ENCODE measurements around the gene QSOX2.

The QSOX2 gene

DNA sequence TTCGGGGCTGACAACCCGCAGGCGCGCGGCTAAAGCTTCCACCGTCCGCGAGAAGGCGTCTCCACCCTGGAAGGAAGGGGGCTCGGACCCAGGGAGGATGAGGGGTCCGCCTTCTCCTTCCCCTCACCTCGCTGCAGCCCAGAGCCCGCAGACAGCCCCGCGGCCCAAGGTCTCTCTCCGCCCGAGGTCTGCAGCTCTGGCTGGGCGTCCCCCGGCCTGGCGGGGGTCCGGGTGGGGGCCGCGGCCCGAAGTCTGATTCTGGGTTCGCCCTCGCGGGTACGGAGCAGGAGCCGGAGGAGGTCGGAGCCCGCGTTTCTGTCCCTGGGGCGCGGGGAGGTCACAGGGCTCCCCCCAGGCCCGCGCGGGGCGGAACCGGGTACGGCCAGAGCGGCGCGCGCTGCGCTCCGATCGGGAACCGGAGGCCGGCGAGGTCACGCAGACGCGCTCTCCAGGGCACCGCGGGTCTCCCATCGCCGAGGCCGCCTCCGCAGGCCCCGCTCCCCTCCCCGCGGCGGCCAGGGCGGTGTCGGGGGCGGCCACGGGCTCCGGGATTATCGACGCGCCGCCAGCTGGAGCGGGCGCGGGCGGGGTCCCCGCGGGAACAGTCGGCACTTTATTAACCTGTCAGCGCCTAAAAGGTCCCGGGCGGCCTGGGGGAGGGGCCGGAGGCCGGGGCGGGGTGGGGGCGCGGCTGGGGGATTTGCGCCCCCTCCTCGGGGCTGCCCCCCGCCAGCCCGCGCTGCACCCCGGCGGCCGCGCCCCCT, 52.3 kb downstream of the QSOX2 start:
- no peak for TF ChIP-seq FOXP2 (optimal IDR thresholded peaks at IDR 0.05; ENCODE audit: borderline replicate concordance, extremely low read depth, extremely low read length, insufficient read depth)
- TF ChIP-seq TAF1 (IDR thresholded peaks at IDR 0.05; ENCODE audit: borderline replicate concordance, insufficient read depth, low read length) = no peak
- no peak for TF ChIP-seq POLR2AphosphoS5 (IDR thresholded peaks at IDR 0.05; ENCODE audit: low read depth, low read length)
- no peak for TF ChIP-seq SIN3A (IDR thresholded peaks at IDR 0.05; ENCODE audit: borderline replicate concordance, insufficient read depth, low read length)
- TF ChIP-seq, protein P1, sequence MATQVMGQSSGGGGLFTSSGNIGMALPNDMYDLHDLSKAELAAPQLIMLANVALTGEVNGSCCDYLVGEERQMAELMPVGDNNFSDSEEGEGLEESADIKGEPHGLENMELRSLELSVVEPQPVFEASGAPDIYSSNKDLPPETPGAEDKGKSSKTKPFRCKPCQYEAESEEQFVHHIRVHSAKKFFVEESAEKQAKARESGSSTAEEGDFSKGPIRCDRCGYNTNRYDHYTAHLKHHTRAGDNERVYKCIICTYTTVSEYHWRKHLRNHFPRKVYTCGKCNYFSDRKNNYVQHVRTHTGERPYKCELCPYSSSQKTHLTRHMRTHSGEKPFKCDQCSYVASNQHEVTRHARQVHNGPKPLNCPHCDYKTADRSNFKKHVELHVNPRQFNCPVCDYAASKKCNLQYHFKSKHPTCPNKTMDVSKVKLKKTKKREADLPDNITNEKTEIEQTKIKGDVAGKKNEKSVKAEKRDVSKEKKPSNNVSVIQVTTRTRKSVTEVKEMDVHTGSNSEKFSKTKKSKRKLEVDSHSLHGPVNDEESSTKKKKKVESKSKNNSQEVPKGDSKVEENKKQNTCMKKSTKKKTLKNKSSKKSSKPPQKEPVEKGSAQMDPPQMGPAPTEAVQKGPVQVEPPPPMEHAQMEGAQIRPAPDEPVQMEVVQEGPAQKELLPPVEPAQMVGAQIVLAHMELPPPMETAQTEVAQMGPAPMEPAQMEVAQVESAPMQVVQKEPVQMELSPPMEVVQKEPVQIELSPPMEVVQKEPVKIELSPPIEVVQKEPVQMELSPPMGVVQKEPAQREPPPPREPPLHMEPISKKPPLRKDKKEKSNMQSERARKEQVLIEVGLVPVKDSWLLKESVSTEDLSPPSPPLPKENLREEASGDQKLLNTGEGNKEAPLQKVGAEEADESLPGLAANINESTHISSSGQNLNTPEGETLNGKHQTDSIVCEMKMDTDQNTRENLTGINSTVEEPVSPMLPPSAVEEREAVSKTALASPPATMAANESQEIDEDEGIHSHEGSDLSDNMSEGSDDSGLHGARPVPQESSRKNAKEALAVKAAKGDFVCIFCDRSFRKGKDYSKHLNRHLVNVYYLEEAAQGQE (IDR thresholded peaks at IDR 0.05; ENCODE audit: insufficient read depth in 1 of 2, low read depth in 2 of 2, low read length in 2 of 2) = no peak

DNA sequence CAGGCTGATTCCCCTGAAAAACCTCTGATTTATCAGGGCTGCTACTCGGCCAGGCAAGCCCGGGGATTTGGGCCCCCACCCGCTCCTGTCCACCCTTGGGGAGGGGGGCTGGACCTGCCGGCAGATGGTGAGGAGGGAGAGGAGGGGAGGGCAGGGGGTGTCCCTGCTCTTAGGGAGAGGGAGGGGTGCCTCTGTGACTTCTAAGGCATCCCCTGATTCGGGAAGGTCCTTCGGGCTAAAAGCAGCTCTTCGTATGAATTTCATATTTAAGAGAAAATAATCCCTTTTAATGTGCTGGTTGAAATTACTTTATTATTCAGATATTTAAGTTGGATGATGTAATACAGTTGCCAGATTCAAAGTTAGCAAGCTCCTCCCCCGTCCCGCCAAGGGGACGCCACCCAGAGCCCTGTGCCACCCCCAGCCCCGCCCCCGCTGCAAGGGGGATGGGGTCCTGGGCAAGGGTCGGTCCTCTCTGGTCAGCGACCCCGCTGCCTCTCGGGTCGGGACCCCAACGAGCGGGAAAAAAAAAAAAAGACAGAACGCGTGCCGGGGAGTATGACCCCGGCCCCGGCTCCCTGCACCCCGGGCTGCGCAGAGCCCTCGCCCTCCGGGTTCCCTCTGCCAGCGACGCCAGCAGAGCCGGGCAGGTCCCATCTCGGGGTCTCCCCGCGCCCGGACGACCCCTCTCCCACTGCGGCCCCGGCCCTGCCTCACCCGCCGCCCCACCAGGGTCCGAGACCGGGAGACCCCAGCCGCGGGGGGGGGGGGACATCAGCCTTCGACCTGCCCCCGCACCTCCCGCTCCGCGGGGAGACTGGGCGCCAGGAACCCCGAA, 53.1 kb downstream of the QSOX2 start:
- TF ChIP-seq FOXP2 (optimal IDR thresholded peaks at IDR 0.05; ENCODE audit: borderline replicate concordance, extremely low read depth, extremely low read length, insufficient read depth) = no peak
- no peak for TF ChIP-seq TAF1 (IDR thresholded peaks at IDR 0.05; ENCODE audit: borderline replicate concordance, insufficient read depth, low read length)
- TF ChIP-seq, protein P1 (IDR thresholded peaks at IDR 0.05; ENCODE audit: insufficient read depth in 1 of 2, low read depth in 2 of 2, low read length in 2 of 2) = no peak
- no peak for TF ChIP-seq SIN3A (IDR thresholded peaks at IDR 0.05; ENCODE audit: borderline replicate concordance, insufficient read depth, low read length)
- TF ChIP-seq POLR2AphosphoS5 (IDR thresholded peaks at IDR 0.05; ENCODE audit: low read depth, low read length) = no peak

DNA sequence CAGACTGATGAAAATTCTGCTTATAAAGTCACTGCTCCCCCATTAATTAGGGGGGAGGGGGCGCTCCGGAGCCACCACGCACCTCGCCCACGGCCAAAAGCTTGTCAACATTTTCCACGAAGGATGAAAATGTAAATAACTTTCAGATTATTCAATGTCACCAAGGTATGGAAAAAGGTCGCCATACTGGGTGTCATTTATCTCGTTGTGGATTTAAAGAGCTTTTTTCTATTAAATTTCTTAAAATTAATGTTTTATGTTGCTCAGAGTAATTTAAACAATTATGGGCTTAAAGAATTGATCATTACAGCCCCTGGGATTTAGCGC, 53.7 kb downstream of the QSOX2 start:
- no peak for TF ChIP-seq POLR2AphosphoS5 (IDR thresholded peaks at IDR 0.05; ENCODE audit: low read depth, low read length)
- no peak for TF ChIP-seq TAF1 (IDR thresholded peaks at IDR 0.05; ENCODE audit: borderline replicate concordance, insufficient read depth, low read length)
- TF ChIP-seq SIN3A (IDR thresholded peaks at IDR 0.05; ENCODE audit: borderline replicate concordance, insufficient read depth, low read length) = no peak
- TF ChIP-seq FOXP2 (optimal IDR thresholded peaks at IDR 0.05; ENCODE audit: borderline replicate concordance, extremely low read depth, extremely low read length, insufficient read depth) = no peak
- TF ChIP-seq, protein P1 (IDR thresholded peaks at IDR 0.05; ENCODE audit: insufficient read depth in 1 of 2, low read depth in 2 of 2, low read length in 2 of 2) = no peak

DNA sequence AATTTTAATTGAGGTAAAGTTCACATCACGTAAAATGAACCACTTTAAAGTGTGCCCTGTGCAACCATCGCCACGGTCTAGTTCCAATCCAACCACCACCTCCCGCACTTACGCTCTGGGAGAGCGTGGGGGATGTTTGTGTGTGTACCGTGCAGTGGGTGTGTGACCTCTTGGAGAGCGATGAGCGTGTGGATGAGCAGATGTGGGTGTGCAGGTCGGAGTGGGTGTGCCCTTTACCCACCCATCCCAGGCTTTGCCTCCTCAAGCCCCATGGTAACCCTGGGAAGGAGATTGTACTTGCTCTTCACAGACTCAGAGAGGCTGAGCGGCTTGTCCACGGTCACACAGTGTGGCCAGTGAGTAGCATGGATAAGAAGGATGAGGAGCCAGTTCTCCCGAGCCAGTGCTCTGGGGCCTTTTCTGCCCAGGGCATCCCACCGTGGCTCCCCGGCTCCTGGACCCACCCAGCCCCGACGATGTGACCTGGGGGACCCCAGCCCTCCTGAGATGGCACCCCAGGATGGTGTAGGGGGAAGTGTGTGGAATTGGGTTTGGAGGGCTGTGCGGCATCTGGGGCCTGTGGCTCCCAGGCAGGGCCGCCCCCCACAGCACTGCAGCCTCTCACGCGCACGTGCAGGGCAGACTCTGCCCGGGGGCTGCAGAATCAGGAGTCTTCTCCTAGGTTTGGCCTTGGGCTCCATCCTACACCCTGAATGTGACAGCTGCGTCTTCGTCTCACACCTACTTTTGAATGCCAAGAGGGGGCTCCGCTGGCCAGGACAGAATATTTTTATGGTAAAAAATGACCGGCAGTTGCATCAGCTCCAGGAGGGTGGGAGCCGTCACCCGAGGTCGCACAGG, 54.3 kb downstream of the QSOX2 start:
- TF ChIP-seq, protein P1 (IDR thresholded peaks at IDR 0.05; ENCODE audit: insufficient read depth in 1 of 2, low read depth in 2 of 2, low read length in 2 of 2) = no peak

Measured in PFSK-1 (cell line).